ENCODE data around the gene SLC38A1. TPM values are rescaled to one million over a fixed set of nuclear protein-coding genes. Genes with fewer than 3 reads are reported as not detected.

SLC38A1 gene
- 18.5 and 27.6 TPM in 2 replicates for total RNA-seq

DNA sequence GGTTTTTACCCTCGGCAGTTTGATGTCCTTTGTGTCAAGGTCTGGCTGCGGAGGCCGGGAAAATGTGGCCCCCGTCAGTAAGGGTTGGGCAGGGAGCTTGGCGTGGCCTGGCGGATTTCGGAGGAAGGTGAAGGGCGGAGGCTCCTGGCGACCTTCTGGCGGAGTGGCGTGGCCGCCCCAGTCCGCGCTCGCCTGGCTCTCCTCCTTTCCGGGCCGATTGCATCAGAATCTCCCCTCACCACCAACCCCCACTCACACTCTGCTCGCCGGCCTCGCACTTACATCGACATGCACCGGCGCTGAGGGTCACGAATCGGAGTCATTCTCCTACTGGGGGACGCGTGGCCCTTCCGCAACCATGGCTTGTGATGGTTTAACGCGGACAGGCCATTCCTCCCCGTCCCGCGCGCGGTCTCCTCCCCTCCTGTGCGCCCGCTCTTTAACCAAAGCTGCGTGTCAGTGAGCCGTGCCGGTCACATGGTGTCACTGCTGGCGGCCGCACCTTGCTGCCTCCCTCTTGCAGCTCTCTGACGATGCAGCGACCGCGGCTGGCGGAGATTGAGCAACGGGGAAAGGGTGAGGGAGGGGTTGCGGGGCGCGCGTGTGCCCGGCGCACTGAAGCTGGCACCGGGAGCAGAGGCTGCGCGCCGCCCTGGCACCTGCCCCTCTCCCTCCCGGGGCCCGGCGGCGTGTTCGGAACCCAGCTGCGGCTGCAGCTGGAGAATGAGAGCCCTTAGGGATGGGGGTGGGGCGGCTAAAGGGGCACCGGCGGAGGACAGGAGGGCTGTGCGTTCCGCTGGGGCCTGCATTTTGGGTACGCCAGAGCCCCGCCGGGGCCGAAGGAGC, at the start of gene SLC38A1:
Gene SLC38A1 (minus strand): TSS at position 461 of the 846 bp plus-strand sequence. CDS start 29,243 bp downstream, outside the sequence.

Other genes starting within 250 kb of the SLC38A1 start
- gene SLC38A2, start 103.7 kb upstream of the SLC38A1 start, total RNA-seq, result 509 and 565 TPM in 2 replicates